PC-9 (cell line): ENCODE measurements around the gene ADCY3. TPM values are rescaled to one million over a fixed set of nuclear protein-coding genes. Genes with fewer than 3 reads are reported as not detected.

ENCODE experiments used
- BruUV-seq: library from RNA; stranded (reverse); fragments of 400-500 nt; replicated peaks from 2 replicates; lab custom pipeline; 2021; lab: Mats Ljungman, UMichigan
- CTCF ChIA-PET: fragments of 300-600 bp; sonication (Branson Sonifier 250); formaldehyde crosslinking; loops from one replicate; lab custom pipeline; 2022; ENCODE audit warnings: antibody characterized with exemption; lab: Charles Lee
- POLR2A ChIA-PET: fragments of 300-600 bp; sonication (Branson Sonifier 250); formaldehyde crosslinking; loops from one replicate; lab custom pipeline; 2022; ENCODE audit warnings: antibody characterized with exemption; ENCODE audit not compliant: unreplicated experiment; lab: Charles Lee
- DNase-seq, 2 experiments: peaks; one replicate each; pipeline versions ENCODE4 v3.0.0 to v3.0.0-alpha.2; 2015 to 2022; ENCODE audit warnings: mixed read lengths in 1 of 2
- H2AFZ ChIP-seq: fragments of 200-600 bp; sonication (generic); 2 replicates; pipeline ENCODE4 v1.8.1; 2017; ENCODE audit warnings: antibody characterized with exemption
- H3F3A ChIP-seq: fragments of 200-600 bp; sonication (generic); 2 replicates; pipeline ENCODE4 v1.8.1; 2017; ENCODE audit warnings: antibody characterized with exemption, mild to moderate bottlenecking, low read depth; ENCODE audit not compliant: insufficient read depth
- H3K27ac ChIP-seq: fragments of 200-600 bp; sonication (generic); 2 replicates; pipeline ENCODE4 v1.6.1; 2016; ENCODE audit warnings: mixed run types
- H3K27me3 ChIP-seq: fragments of 200-600 bp; sonication (generic); 2 replicates; pipeline ENCODE4 v1.6.1; 2016; ENCODE audit warnings: low read depth, mixed run types; ENCODE audit not compliant: insufficient read depth
- H3K36me3 ChIP-seq: fragments of 200-600 bp; sonication (generic); 2 replicates; pipeline ENCODE4 v1.6.1; 2016; ENCODE audit warnings: low read depth, mixed run types
- H3K4me1 ChIP-seq: fragments of 200-600 bp; sonication (generic); replicated peaks from 2 replicates; pipeline ENCODE4 v1.6.1; 2016; ENCODE audit warnings: mixed run types; ENCODE audit not compliant: insufficient read depth
- H3K4me2 ChIP-seq: fragments of 200-600 bp; sonication (generic); 2 replicates; pipeline ENCODE4 v1.6.1; 2017; ENCODE audit warnings: mixed run types
- H3K4me3 ChIP-seq: fragments of 200-600 bp; sonication (generic); 2 replicates; pipeline ENCODE4 v1.6.1; 2016; ENCODE audit warnings: mixed run types
- H3K79me2 ChIP-seq: fragments of 200-600 bp; sonication (generic); 2 replicates; pipeline ENCODE4 v1.6.1; 2017; ENCODE audit warnings: low read depth, mixed run types
- H3K9me2 ChIP-seq: fragments of 200-600 bp; sonication (generic); 2 replicates; pipeline ENCODE4 v1.8.1; 2017; ENCODE audit warnings: mild to moderate bottlenecking; ENCODE audit not compliant: insufficient read depth
- H3K9me3 ChIP-seq: fragments of 200-600 bp; sonication (generic); 2 replicates; pipeline ENCODE4 v1.8.1; 2016; ENCODE audit warnings: low read depth; ENCODE audit not compliant: insufficient read depth
- H4K20me1 ChIP-seq: fragments of 200-600 bp; sonication (generic); 2 replicates; pipeline ENCODE4 v1.8.1; 2017; ENCODE audit not compliant: insufficient read depth
- CTCF ChIP-seq: fragments of 200-600 bp; sonication (generic); conservative IDR thresholded peaks from 2 replicates; pipeline ENCODE4 v1.6.1; 2017; ENCODE audit warnings: mixed run types, antibody characterized with exemption, mild to moderate bottlenecking, moderate library complexity
- EZH2 ChIP-seq: fragments of 200-600 bp; sonication (generic); IDR thresholded peaks from 2 replicates; pipeline ENCODE4 v1.8.0; 2017; ENCODE audit warnings: antibody characterized with exemption, low read depth
- intact Hi-C: fragments of 100-400 bp; cut with micrococcal nuclease; formaldehyde crosslinking; loops from one replicate; pipeline ENCODE4 v1.10.0; 2022; ENCODE audit not compliant: unreplicated experiment
- total RNA-seq: library from RNA; stranded (reverse); gene quantifications from 2 replicates; pipeline ENCODE4 v1.2.3, GENCODE V29; 2021

ADCY3 gene
- total RNA-seq, 1 experiment from 2014 or later: 46.3 TPM

GRCh38 chr2:24840962-24841945, 78.8 kb downstream of the ADCY3 start:
- Histone ChIP-seq H3K4me2 (no peak overlapping the region), H4K20me1 (no peaks in the 10 kb centered on the region), H3K4me1 (no peaks in the 10 kb centered on the region), H3K9me2 (no peaks in the 10 kb centered on the region), H3K27ac (no peak overlapping the region), H3K4me3 (no peak overlapping the region), H3K27me3 (no peaks in the 10 kb centered on the region), H3K79me2 (no peaks in the 10 kb centered on the region), H3F3A (no peaks in the 10 kb centered on the region), H3K36me3 (no peaks in the 10 kb centered on the region), H3K9me3 (no peaks in the 10 kb centered on the region), H2AFZ (no peak overlapping the region)
- TF ChIP-seq EZH2: no peak
- no peak for TF ChIP-seq CTCF
- no TSS peak for BruUV-seq
- ChIA-PET CTCF (no interaction called here), POLR2A (no interaction called here)
- DNase-seq: no peak
- intact Hi-C loops: no loop called here

GRCh38 chr2:24840164-24840869, 79.7 kb downstream of the ADCY3 start:
- no peaks in the 10 kb centered on the region for H3K36me3 ChIP-seq
- POLR2A ChIA-PET: no interaction called here
- CTCF ChIA-PET: no interaction called here
- no peaks in the 10 kb centered on the region for H3F3A ChIP-seq
- intact Hi-C loops: no loop called here
- H3K9me2 ChIP-seq: no peaks in the 10 kb centered on the region
- H3K4me2 ChIP-seq: no peak overlapping the region
- no TSS peak for BruUV-seq
- no peak overlapping the region for H3K4me3 ChIP-seq
- no peaks in the 10 kb centered on the region for H4K20me1 ChIP-seq
- TF ChIP-seq CTCF (no peak), EZH2 (no peak)
- H3K79me2 ChIP-seq: no peaks in the 10 kb centered on the region
- no peak for DNase-seq
- H3K4me1 ChIP-seq: no peaks in the 10 kb centered on the region
- H3K27ac ChIP-seq: no peak overlapping the region
- no peaks in the 10 kb centered on the region for H3K9me3 ChIP-seq
- no peaks in the 10 kb centered on the region for H3K27me3 ChIP-seq
- H2AFZ ChIP-seq: no peak overlapping the region

GRCh38 chr2:24839729-24840128, 80.3 kb downstream of the ADCY3 start:
- DNase-seq: no peak
- ChIA-PET POLR2A (no interaction called here), CTCF (no interaction called here)
- no peaks in the 10 kb centered on the region for H3K79me2 ChIP-seq
- BruUV-seq: no TSS peak
- no peaks in the 10 kb centered on the region for H4K20me1 ChIP-seq
- intact Hi-C loops: no loop called here
- H3K27ac ChIP-seq: no peak overlapping the region
- H3K4me2 ChIP-seq: no peak overlapping the region
- no peak overlapping the region for H3K4me3 ChIP-seq
- H3K36me3 ChIP-seq: no peaks in the 10 kb centered on the region
- no peaks in the 10 kb centered on the region for H3K9me3 ChIP-seq
- H3K9me2 ChIP-seq: no peaks in the 10 kb centered on the region
- no peaks in the 10 kb centered on the region for H3K27me3 ChIP-seq
- no peaks in the 10 kb centered on the region for H3F3A ChIP-seq
- H2AFZ ChIP-seq: no peak overlapping the region
- TF ChIP-seq EZH2 (no peak), CTCF (no peak)
- H3K4me1 ChIP-seq: no peaks in the 10 kb centered on the region
